Neural progenitor cell (in vitro differentiated cells): ENCODE measurements around the gene GSDME.

Experiments used
- CTCF ChIP-seq: fragments of 200-600 bp; sonication (generic); IDR thresholded peaks from 2 replicates; pipeline ENCODE4 v1.5.1; 2017; ENCODE audit warnings: antibody characterized with exemption, mild to moderate bottlenecking
- EZH2 ChIP-seq: fragments of 200-600 bp; sonication (generic); IDR thresholded peaks from 2 replicates; pipeline ENCODE4 v1.6.1; 2017; ENCODE audit warnings: antibody characterized with exemption, mild to moderate bottlenecking, moderate library complexity
- EZH2phosphoT487 ChIP-seq: fragments of 200-600 bp; sonication (generic); IDR thresholded peaks from 2 replicates; pipeline ENCODE4 v1.6.1; 2017; ENCODE audit warnings: antibody characterized with exemption

- TF ChIP-seq CTCF (no peak), EZH2phosphoT487 (no peak), EZH2 (no peak)
These were observed 20.0 kb downstream of the GSDME start for GRCh38 chr7:24737281-24737680.
